ENCODE results near the gene ZNF711.
"Not testable (repeated sequence)": the region's sequence is repeated elsewhere in the genome, so short reads cannot be mapped to it uniquely, and the experiment has no call there.

Gene ZNF711

DNA sequence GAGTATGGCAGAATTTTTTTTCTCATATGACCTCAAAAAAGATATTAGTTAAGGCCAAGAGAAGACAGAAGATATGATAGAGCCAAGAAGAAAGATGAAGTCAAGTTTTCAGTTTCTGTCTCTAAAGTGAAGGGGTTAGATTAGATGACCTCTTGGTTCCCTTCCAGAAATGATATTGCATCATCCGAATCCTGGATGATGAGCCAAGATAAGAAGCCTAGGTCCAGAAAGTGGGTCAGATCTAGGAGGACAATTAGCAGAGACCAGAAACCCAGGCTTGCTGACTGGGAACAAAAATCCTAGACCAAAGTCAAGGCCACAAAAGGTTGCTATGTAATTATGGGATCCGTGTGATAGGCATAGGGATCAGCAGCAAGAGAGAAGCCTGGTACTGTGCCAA, 20.4 kb upstream of the ZNF711 start:
- TF ChIP-seq, protein P1, sequence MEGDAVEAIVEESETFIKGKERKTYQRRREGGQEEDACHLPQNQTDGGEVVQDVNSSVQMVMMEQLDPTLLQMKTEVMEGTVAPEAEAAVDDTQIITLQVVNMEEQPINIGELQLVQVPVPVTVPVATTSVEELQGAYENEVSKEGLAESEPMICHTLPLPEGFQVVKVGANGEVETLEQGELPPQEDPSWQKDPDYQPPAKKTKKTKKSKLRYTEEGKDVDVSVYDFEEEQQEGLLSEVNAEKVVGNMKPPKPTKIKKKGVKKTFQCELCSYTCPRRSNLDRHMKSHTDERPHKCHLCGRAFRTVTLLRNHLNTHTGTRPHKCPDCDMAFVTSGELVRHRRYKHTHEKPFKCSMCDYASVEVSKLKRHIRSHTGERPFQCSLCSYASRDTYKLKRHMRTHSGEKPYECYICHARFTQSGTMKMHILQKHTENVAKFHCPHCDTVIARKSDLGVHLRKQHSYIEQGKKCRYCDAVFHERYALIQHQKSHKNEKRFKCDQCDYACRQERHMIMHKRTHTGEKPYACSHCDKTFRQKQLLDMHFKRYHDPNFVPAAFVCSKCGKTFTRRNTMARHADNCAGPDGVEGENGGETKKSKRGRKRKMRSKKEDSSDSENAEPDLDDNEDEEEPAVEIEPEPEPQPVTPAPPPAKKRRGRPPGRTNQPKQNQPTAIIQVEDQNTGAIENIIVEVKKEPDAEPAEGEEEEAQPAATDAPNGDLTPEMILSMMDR (IDR thresholded peaks at IDR 0.05; ENCODE audit: low read depth, low read length, missing control alignments), result no peak
- no peak overlapping the region for H3K4me3 ChIP-seq (replicated peaks; ENCODE audit: low read depth, low read length)
- no peak for DNase-seq (ENCODE audit: extremely low read depth, low read depth)

DNA sequence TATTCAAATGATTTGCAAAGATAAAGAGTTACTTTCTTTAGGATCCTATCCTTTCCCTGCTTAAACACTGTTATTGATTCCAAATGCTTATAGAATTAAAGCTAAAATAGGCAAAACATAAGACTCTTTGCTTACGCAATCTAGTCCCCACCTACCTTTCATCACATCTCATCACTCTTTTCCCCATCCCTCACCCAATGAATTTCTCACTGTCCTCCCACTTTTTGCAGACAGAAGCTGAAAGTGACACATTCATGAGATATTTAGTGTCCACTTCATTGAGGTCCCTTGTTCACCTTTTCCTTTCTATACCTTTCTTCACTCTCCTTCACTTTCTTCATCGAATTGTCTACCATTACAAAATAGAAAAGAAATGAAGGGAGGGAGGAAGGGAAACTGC, 636 bp upstream of the ZNF711 start:
- H3K4me3 ChIP-seq (replicated peaks; ENCODE audit: low read depth, low read length), result peak overlapping the region; percentile 64; the same call in 1 of the 2 replicates
- TF ChIP-seq, protein P1 (IDR thresholded peaks at IDR 0.05; ENCODE audit: low read depth, low read length, missing control alignments), result no peak
- no peak for DNase-seq (ENCODE audit: extremely low read depth, low read depth)

DNA sequence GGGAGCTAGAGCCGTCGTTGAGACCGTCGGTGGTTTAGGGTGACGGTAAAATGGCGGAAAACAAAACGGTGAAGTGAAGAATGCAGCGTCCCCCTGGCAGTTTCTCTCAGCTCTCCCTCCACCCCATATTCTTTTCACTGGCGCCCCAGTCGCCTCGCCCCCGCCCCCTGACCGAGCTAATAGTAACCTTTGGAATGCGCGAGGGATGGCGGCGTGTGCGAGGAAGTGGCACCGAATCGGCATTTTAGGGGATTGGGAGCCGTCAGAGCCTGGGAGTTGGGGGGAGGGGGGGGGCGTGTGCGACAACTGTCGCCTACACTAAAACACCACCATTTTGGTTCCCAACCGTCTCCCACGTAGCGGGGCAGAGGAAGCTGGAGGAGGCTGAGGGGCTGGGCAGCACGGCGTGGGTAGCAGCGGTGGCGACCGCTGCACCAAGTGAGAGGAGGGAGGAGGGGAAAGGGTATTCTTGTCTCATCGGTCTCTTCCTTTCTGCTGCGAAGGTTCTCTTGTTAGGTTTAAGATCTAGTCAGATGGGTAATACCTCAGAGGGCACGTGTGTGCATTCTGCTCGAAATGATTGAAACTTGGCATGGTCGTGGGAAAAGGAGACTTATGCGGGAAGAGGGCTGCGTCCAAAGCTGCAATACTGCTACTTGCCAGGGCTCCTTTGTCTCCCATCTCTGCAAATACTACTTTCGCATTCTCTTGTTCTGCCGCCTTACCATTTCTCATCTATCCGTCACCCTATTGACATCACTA, 840 bp downstream of the ZNF711 start:
- no peak for DNase-seq (ENCODE audit: extremely low read depth, low read depth)
- TF ChIP-seq, protein P1 (IDR thresholded peaks at IDR 0.05; ENCODE audit: low read depth, low read length, missing control alignments), result no peak
- peak overlapping the region; percentile 64 for H3K4me3 ChIP-seq (replicated peaks; ENCODE audit: low read depth, low read length)

DNA sequence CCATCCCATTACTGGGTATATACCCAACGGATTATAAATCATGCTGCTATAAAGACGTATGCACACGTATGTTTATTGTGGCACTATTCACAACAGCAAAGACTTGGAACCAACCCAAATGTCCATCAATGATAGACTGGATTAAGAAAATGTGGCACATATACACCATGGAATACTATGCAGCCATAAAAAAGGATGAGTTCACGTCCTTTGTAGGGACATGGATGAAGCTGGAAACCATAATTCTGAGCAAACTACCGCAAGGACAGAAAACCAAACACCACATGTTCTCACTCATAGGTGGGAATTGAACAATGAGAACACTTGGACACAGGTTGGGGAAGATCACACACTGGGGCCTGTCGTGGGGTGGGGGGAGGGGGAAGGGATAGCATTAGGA, 41.5 kb downstream of the ZNF711 start:
- not testable (repeated sequence) for H3K4me3 ChIP-seq (replicated peaks; ENCODE audit: low read depth, low read length); DNase-seq (ENCODE audit: extremely low read depth, low read depth)

DNA sequence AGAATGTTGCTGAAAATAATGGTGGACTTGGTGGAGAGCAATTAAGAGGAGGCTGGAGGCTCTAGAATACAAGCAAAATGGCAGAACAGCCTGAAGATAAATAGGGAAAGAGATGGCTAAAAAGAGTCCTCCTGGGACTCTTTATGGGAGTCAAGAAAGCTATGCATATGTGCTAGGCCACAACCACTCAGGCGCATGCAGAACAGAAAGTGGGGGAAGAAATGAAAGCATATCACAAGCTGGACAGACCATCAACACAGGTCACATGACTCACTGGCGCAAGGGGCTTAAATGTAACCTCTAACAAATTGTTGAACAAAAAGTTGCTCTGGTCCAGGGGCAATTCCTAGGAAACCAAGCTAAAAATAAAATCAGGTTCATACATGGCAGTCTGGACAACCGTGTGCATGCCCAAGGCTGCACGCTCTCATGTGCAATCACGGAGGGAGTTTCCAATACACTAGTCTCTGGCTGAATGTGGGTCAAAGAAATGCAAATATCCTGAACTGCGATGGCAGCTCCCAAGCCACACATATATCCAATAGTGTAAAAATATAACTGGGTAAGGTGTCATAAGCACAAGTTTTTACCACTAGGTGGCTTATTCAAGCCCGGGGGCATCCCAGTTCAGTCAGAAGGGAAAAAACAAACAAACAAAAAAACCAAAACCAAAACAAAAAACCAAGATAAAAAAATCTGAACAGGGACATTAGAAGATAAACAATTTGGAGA, 45.4 kb downstream of the ZNF711 start:
- TF ChIP-seq, protein P1 (IDR thresholded peaks at IDR 0.05; ENCODE audit: low read depth, low read length, missing control alignments), result no peak
- H3K4me3 ChIP-seq (replicated peaks; ENCODE audit: low read depth, low read length), result no peak overlapping the region
- no peak for DNase-seq (ENCODE audit: extremely low read depth, low read depth)

DNA sequence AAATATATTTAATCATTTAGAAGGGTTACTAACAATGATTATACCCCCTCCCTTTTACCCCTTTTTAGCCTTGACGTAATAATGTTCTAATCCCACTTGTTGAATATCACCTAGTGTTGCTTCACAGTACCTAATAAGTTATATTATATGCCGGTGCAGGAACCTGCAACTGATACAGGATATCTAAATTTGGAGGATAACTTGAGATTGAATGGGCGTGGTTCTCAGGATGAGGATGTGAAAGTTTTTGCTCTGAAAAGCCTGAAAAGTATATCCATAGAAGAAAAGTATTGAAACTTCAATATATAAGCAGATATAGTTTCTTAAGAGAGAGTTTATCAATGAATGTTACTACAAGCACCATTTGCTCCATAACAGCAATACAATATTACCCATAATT, 59.8 kb downstream of the ZNF711 start:
- TF ChIP-seq, protein P1 (IDR thresholded peaks at IDR 0.05; ENCODE audit: low read depth, low read length, missing control alignments), result no peak
- no peak for DNase-seq (ENCODE audit: extremely low read depth, low read depth)

DNA sequence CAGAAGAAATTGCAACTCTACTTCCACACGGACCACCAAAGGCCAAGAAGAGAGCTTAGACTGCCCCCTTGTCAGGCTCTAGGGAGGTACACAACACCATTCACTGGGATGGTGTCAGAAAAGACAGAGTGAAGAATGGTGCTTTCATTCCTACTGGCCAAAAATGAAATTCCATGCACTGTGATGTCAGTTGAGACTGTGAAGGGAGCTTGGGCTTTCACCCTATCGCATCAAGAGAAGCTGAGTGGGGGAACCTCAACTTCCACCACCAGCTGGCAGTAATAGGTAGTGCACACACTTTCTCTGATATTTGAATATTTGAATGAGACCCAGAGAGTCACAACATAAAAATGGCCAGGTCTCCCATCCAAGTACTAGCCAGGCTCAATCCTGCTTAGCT, 65.9 kb downstream of the ZNF711 start:
- no peak overlapping the region for H3K4me3 ChIP-seq (replicated peaks; ENCODE audit: low read depth, low read length)
- TF ChIP-seq, protein P1 (IDR thresholded peaks at IDR 0.05; ENCODE audit: low read depth, low read length, missing control alignments), result peak; percentile 5
- DNase-seq (ENCODE audit: extremely low read depth, low read depth), result no peak

More for the DNA sequence above, 59.8 kb downstream of the ZNF711 start:
- no peak overlapping the region for H3K4me3 ChIP-seq (replicated peaks; ENCODE audit: low read depth, low read length)

DNA sequence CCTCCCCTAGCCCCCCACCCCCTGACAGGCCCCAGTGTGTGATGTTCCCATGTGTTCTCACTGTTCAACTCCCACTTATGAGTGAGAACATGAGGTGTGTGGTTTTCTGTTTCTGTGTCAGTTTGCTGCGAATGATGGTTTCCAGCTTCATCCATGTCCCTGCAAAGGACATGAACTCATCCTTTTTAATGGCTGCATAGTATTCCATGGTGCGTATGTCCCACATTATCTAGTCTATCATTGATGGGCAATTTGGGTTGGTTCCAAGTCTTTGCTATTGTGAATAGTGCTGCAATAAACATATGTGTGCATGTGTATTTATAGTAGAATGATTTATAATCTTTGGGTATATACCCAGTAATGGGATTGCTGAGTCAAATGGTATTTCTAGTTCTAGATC, 67.6 kb downstream of the ZNF711 start:
- H3K4me3 ChIP-seq (replicated peaks; ENCODE audit: low read depth, low read length), result not testable (repeated sequence)

More for the DNA sequence above, 67.6 kb downstream of the ZNF711 start:
- not testable (repeated sequence) for DNase-seq (ENCODE audit: extremely low read depth, low read depth)
